ENCODE measurements around the gene XXYLT1. TPM values are rescaled to one million over a fixed set of nuclear protein-coding genes. Genes with fewer than 3 reads are reported as not detected.

Gene XXYLT1
- total and polyA plus RNA-seq, 9 of the 15 experiments (the other 6 are each of a cell fraction or from before 2014, with no cell fraction given) = 1.9 to 18.9 (median 15.0) TPM

DNA sequence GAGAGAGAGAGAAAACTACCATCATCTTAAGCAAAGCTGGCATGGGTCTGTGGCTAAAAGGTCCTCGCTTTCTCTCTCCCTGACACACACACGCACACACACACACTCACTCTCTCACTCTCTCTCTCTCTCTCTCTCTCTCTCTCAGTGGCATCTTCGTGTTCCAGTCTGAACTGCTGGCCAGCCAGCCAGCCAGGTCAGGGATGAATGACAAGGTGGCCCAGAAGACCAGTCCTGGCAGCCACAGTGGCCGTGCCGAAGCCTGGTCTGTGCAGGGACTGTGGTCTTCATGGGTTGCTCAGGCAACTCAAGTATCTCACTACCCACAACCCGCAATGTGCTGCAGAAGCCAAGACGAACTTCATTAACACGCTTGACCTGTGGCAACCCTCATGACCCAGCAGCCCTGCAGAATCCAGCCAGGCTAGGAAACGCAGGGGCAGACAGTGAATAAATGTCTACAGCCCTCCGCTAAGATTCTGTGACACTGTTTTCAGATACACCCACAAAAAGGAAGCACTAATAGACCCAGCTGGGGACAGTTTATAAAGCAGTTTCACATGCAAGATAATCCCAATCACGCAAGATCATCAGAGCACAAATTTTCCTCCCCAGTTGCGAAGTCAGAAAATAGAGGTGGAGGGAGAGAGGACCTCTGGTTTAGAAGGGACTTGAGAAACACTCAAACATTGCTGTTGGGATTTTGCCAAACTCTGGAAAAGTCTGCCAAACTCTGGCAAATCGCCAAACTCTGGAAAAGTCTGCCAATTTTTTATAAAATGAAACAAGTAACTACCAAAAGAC, 66.4 kb downstream of the XXYLT1 start:
- FAIRE-seq = peak; percentile 73
- no peaks in the 10 kb centered on the region; the same call in 2 of the 3 replicates for H3K36me3 ChIP-seq (ENCODE audit: control insufficient read depth, insufficient read depth, low read length)
- peak overlapping the region; percentile 54; the same call in 1 of the 2 replicates for H2AFZ ChIP-seq (ENCODE audit: low read depth, low read length)
- CTCF ChIA-PET (ENCODE audit: low intra/inter-chr PET ratio) = no interaction called here
- DNase-seq (ENCODE audit: extremely low read depth in 1 of 4, low spot score in 3 of 4) = peak in 1 of 4 experiments; percentile 54
- in situ Hi-C loops (cut with MboI) = no loop called here
- H3K9me1 ChIP-seq (ENCODE audit: control insufficient read depth, insufficient read depth, low read length) = no peaks in the 10 kb centered on the region
- intact Hi-C loops (cut with micrococcal nuclease) = loop anchor here (2.0 kb wide), 1 partner anchor 54 kb away; no protein-coding TSS in a partner anchor
- H3K9ac ChIP-seq (ENCODE audit: insufficient read depth in 1 of 2, low read depth in 2 of 2, low read length in 2 of 2) = peak overlapping the region; percentile 8 to 9; a peak in 2 of 4 replicates
- peaks cover 27% of the 10 kb centered on the region; the same call in 2 of the 3 replicates for H3K79me2 ChIP-seq (ENCODE audit: control insufficient read depth, insufficient read depth, low read length)
- WGBS (ENCODE audit: insufficient coverage, low coverage, missing lambda C conversion rate) = 22% methylated on average over 12 of the region's 13 CpGs
- BruUV-seq (replicated peaks) = no TSS peak
- H4K20me1 ChIP-seq (replicated peaks; ENCODE audit: control insufficient read depth, insufficient read depth, low read length) = no peaks in the 10 kb centered on the region
- H3K4me1 ChIP-seq (replicated peaks in 1 of 2; ENCODE audit: control insufficient read depth in 2 of 2, insufficient read depth in 2 of 2, low read length in 2 of 2) = peaks cover 34 to 41% of the 10 kb centered on the region in 2 experiments
- peak; percentile 48 for ATAC-seq
- H3K9me3 ChIP-seq (replicated peaks; ENCODE audit: control insufficient read depth, insufficient read depth, low read depth, low read length) = no peaks in the 10 kb centered on the region
- H3K27ac ChIP-seq (ENCODE audit: extremely low read depth, low read depth, low read length) = peak overlapping the region; percentile 49
- H3K27me3 ChIP-seq (ENCODE audit: control insufficient read depth in 2 of 2, insufficient read depth in 2 of 2, low read length in 2 of 2) = no peaks in the 10 kb centered on the region
- H3K4me2 ChIP-seq (ENCODE audit: insufficient read depth, low read length) = peak overlapping the region; percentile 69
- H3K4me3 ChIP-seq = no peak overlapping the region
- POLR2A ChIA-PET = interaction anchor here (1.2 to 2.8 kb wide), 2 partner anchors 9 to 20 kb away, joined by 4 to 11 read pairs; no protein-coding TSS in a partner anchor
- TF ChIP-seq, protein P1, sequence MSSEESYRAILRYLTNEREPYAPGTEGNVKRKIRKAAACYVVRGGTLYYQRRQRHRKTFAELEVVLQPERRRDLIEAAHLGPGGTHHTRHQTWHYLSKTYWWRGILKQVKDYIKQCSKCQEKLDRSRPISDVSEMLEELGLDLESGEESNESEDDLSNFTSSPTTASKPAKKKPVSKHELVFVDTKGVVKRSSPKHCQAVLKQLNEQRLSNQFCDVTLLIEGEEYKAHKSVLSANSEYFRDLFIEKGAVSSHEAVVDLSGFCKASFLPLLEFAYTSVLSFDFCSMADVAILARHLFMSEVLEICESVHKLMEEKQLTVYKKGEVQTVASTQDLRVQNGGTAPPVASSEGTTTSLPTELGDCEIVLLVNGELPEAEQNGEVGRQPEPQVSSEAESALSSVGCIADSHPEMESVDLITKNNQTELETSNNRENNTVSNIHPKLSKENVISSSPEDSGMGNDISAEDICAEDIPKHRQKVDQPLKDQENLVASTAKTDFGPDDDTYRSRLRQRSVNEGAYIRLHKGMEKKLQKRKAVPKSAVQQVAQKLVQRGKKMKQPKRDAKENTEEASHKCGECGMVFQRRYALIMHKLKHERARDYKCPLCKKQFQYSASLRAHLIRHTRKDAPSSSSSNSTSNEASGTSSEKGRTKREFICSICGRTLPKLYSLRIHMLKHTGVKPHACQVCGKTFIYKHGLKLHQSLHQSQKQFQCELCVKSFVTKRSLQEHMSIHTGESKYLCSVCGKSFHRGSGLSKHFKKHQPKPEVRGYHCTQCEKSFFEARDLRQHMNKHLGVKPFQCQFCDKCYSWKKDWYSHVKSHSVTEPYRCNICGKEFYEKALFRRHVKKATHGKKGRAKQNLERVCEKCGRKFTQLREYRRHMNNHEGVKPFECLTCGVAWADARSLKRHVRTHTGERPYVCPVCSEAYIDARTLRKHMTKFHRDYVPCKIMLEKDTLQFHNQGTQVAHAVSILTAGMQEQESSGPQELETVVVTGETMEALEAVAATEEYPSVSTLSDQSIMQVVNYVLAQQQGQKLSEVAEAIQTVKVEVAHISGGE (CRISPR knock-in tag; IDR thresholded peaks at IDR 0.05) = 0 out of 6 replicates have a peak, but pooled peaks of 1 of the 3 experiments have one; percentile 20
- TF ChIP-seq, protein P2, sequence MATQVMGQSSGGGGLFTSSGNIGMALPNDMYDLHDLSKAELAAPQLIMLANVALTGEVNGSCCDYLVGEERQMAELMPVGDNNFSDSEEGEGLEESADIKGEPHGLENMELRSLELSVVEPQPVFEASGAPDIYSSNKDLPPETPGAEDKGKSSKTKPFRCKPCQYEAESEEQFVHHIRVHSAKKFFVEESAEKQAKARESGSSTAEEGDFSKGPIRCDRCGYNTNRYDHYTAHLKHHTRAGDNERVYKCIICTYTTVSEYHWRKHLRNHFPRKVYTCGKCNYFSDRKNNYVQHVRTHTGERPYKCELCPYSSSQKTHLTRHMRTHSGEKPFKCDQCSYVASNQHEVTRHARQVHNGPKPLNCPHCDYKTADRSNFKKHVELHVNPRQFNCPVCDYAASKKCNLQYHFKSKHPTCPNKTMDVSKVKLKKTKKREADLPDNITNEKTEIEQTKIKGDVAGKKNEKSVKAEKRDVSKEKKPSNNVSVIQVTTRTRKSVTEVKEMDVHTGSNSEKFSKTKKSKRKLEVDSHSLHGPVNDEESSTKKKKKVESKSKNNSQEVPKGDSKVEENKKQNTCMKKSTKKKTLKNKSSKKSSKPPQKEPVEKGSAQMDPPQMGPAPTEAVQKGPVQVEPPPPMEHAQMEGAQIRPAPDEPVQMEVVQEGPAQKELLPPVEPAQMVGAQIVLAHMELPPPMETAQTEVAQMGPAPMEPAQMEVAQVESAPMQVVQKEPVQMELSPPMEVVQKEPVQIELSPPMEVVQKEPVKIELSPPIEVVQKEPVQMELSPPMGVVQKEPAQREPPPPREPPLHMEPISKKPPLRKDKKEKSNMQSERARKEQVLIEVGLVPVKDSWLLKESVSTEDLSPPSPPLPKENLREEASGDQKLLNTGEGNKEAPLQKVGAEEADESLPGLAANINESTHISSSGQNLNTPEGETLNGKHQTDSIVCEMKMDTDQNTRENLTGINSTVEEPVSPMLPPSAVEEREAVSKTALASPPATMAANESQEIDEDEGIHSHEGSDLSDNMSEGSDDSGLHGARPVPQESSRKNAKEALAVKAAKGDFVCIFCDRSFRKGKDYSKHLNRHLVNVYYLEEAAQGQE (IDR thresholded peaks at IDR 0.05; ENCODE audit: borderline replicate concordance) = no peak
- TF ChIP-seq, protein P2 (CRISPR knock-in tag; IDR thresholded peaks at IDR 0.05; ENCODE audit: low read depth) = no peak
- TF ChIP-seq NFIX (CRISPR knock-in tag; IDR thresholded peaks at IDR 0.05; ENCODE audit: low read depth) (peak; percentile 58), OTX1 (CRISPR knock-in tag; IDR thresholded peaks at IDR 0.05) (0 out of 2 replicates have a peak, but pooled peaks have one; percentile 17)
- TF ChIP-seq, protein P3, sequence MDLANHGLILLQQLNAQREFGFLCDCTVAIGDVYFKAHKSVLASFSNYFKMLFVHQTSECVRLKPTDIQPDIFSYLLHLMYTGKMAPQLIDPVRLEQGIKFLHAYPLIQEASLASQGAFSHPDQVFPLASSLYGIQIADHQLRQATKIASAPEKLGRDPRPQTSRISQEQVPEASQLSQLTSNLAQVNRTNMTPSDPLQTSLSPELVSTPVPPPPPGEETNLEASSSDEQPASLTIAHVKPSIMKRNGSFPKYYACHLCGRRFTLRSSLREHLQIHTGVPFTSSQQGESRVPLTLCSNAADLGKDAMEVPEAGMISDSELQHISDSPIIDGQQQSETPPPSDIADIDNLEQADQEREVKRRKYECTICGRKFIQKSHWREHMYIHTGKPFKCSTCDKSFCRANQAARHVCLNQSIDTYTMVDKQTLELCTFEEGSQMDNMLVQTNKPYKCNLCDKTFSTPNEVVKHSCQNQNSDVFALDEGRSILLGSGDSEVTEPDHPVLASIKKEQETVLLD (IDR thresholded peaks at IDR 0.05) = 0 out of 2 replicates have a peak, but pooled peaks have one; percentile 25

Measured in K562 (cell line).